H1 (cell line): ENCODE results near the gene PALD1. TPM values are rescaled to one million over a fixed set of nuclear protein-coding genes. Genes with fewer than 3 reads are reported as not detected.

Experiments
- CTCF ChIA-PET: fragments of 300-600 bp; sonication (Branson Sonifier 250); formaldehyde crosslinking; loops from one replicate; lab custom pipeline; 2021; ENCODE audit not compliant: partially characterized antibody; lab: Charles Lee
- POLR2A ChIA-PET: fragments of 300-600 bp; sonication (Branson Sonifier 250); formaldehyde crosslinking; loops from one replicate; lab custom pipeline; 2021; ENCODE audit warnings: inconsistent platforms; ENCODE audit not compliant: partially characterized antibody; lab: Charles Lee
- DNase-seq, 2 experiments: peaks; one replicate each; pipeline versions ENCODE4 v3.0.0 to v3.0.0-alpha.2; 2010 to 2022; ENCODE audit warnings: low spot score in 2 of 2, low read depth in 1 of 2, mixed read lengths in 1 of 2
- FAIRE-seq: peaks from 2 replicates; lab custom pipeline; 2011; peaks lifted over from hg19 to GRCh38; lab: Jason Lieb, UNC
- H2AFZ ChIP-seq: 2 replicates; pipeline ENCODE4 v1.8.1; 2012; ENCODE audit warnings: low read length, inconsistent platforms
- H2AK5ac ChIP-seq: 2 replicates; pipeline ENCODE4 v1.6.1; 2013; ENCODE audit warnings: low read depth, low read length
- H2BK120ac ChIP-seq: replicated peaks from 2 replicates; pipeline ENCODE3; 2013; ENCODE audit warnings: low read depth, low read length, inconsistent platforms
- H2BK12ac ChIP-seq: 2 replicates; pipeline ENCODE4 v1.6.1; 2013; ENCODE audit warnings: low read depth, low read length
- H2BK15ac ChIP-seq: 2 replicates; pipeline ENCODE4 v1.6.1; 2013; ENCODE audit warnings: low read length
- H2BK20ac ChIP-seq: 2 replicates; pipeline ENCODE4 v1.6.1; 2013; ENCODE audit warnings: low read length
- H2BK5ac ChIP-seq: 2 replicates; pipeline ENCODE4 v1.6.1; 2013; ENCODE audit warnings: low read depth, low read length
- H3K14ac ChIP-seq: 2 replicates; pipeline ENCODE4 v1.6.1; 2013; ENCODE audit warnings: inconsistent platforms; ENCODE audit not compliant: insufficient read length
- H3K18ac ChIP-seq: 2 replicates; pipeline ENCODE4 v1.6.1; 2013; ENCODE audit warnings: low read length; ENCODE audit errors: extremely low read depth
- H3K23ac ChIP-seq: 2 replicates; pipeline ENCODE4 v1.6.1; 2013; ENCODE audit warnings: inconsistent platforms; ENCODE audit not compliant: insufficient read length
- H3K23me2 ChIP-seq: 2 replicates; pipeline ENCODE4 v1.6.1; 2013; ENCODE audit warnings: low read depth, low read length
- H3K27ac ChIP-seq: 2 replicates; pipeline ENCODE4 v1.6.1; 2011; ENCODE audit warnings: low read depth, low read length, inconsistent platforms
- H3K27me3 ChIP-seq, 4 experiments: replicated peaks in 1 of 4; 1 replicate in 1 of 4; 2 replicates in 3 of 4; pipeline versions ENCODE4 v1.6.1 to v1.8.1; 2011 to 2013; ENCODE audit warnings: low read length in 3 of 4, mild to moderate bottlenecking in 3 of 4, inconsistent platforms in 2 of 4, mixed read lengths in 2 of 4, moderate library complexity in 1 of 4; ENCODE audit not compliant: control insufficient read depth in 3 of 4, insufficient read depth in 3 of 4; ENCODE audit errors: extremely low read depth in 1 of 4
- H3K36me3 ChIP-seq, 4 experiments: 2 replicates each; pipeline versions ENCODE4 v1.6.1 to v1.8.1; 2011 to 2013; ENCODE audit warnings: mild to moderate bottlenecking in 4 of 4, low read length in 3 of 4, moderate library complexity in 2 of 4, control low read depth in 1 of 4, inconsistent platforms in 1 of 4; ENCODE audit not compliant: insufficient read depth in 4 of 4, control insufficient read depth in 2 of 4
- H3K4ac ChIP-seq: replicated peaks from 2 replicates; pipeline ENCODE3; 2013; ENCODE audit warnings: low read length, low read depth, mixed read lengths, inconsistent platforms; ENCODE audit not compliant: insufficient read length
- H3K4me1 ChIP-seq, 4 experiments: replicated peaks in 1 of 4; 1 replicate in 1 of 4; 2 replicates in 3 of 4; pipeline versions ENCODE4 v1.6.1 to v1.8.1; 2011 to 2013; ENCODE audit warnings: low read length in 3 of 4, inconsistent platforms in 2 of 4, mixed read lengths in 1 of 4; ENCODE audit not compliant: insufficient read depth in 4 of 4, control insufficient read depth in 3 of 4
- H3K4me2 ChIP-seq, 2 experiments: 2 replicates each; pipeline versions ENCODE4 v1.6.1 to v1.8.1; 2011 to 2013; ENCODE audit warnings: low read depth in 2 of 2, low read length in 2 of 2, control low read depth in 1 of 2, inconsistent platforms in 1 of 2, mild to moderate bottlenecking in 1 of 2; ENCODE audit not compliant: insufficient read depth in 1 of 2
- H3K4me3 ChIP-seq, 4 experiments: fragments of 200-600, 300-600 bp in 1 of 4; sonication (generic), shearing (Covaris generic), sonication (Bioruptor Twin) in 1 of 4; 2 replicates each; pipeline versions ENCODE4 v1.5.1 to v1.8.1; 2011 to 2016; ENCODE audit warnings: low read length in 4 of 4, low read depth in 3 of 4, control low read depth in 2 of 4, inconsistent platforms in 2 of 4, mild to moderate bottlenecking in 2 of 4, mixed read lengths in 1 of 4, moderate library complexity in 1 of 4; ENCODE audit not compliant: insufficient read depth in 2 of 4; ENCODE audit errors: extremely low read depth in 1 of 4
- H3K56ac ChIP-seq: replicated peaks from 2 replicates; pipeline ENCODE3; 2013; ENCODE audit warnings: low read depth, mild to moderate bottlenecking, mixed read lengths, low read length, inconsistent platforms; ENCODE audit not compliant: insufficient read length
- H3K79me1 ChIP-seq: 2 replicates; pipeline ENCODE4 v1.6.1; 2013; ENCODE audit warnings: low read depth, low read length, control low read depth
- H3K79me2 ChIP-seq, 2 experiments: 2 replicates each; pipeline versions ENCODE4 v1.6.1 to v1.8.1; 2012 to 2013; ENCODE audit warnings: low read length in 2 of 2, mild to moderate bottlenecking in 2 of 2, inconsistent platforms in 1 of 2; ENCODE audit not compliant: insufficient read depth in 2 of 2, control insufficient read depth in 1 of 2
- H3K9ac ChIP-seq, 4 experiments: replicated peaks in 1 of 4; 1 replicate in 1 of 4; 2 replicates in 3 of 4; pipeline versions ENCODE4 v1.6.1 to v1.8.1; 2011 to 2013; ENCODE audit warnings: low read depth in 3 of 4, low read length in 3 of 4, control low read depth in 2 of 4, mild to moderate bottlenecking in 2 of 4, moderate library complexity in 2 of 4, inconsistent platforms in 1 of 4; ENCODE audit errors: extremely low read depth in 1 of 4
- H3K9me3 ChIP-seq, 2 experiments: 2 replicates each; pipeline versions ENCODE4 v1.6.1 to v1.8.1; 2012 to 2013; ENCODE audit warnings: mild to moderate bottlenecking in 2 of 2, moderate library complexity in 2 of 2, control low read depth in 1 of 2, inconsistent platforms in 1 of 2, low read depth in 1 of 2, low read length in 1 of 2, mixed read lengths in 1 of 2; ENCODE audit not compliant: insufficient read depth in 2 of 2
- H4K20me1 ChIP-seq, 2 experiments: replicated peaks in 1 of 2; 2 replicates each; pipeline versions ENCODE3 to v1.8.1; 2011 to 2013; ENCODE audit warnings: inconsistent platforms in 2 of 2, low read length in 2 of 2, mild to moderate bottlenecking in 1 of 2; ENCODE audit not compliant: insufficient read depth in 2 of 2, control insufficient read depth in 1 of 2
- H4K5ac ChIP-seq: 2 replicates; pipeline ENCODE4 v1.6.1; 2013; ENCODE audit warnings: low read length, low read depth, mixed read lengths, inconsistent platforms; ENCODE audit not compliant: insufficient read length
- H4K8ac ChIP-seq: 2 replicates; pipeline ENCODE4 v1.8.0; 2013; ENCODE audit warnings: mild to moderate bottlenecking, moderate library complexity, low read length, inconsistent platforms; ENCODE audit not compliant: insufficient read depth; ENCODE audit errors: extremely low read depth
- H4K91ac ChIP-seq: replicated peaks from 2 replicates; pipeline ENCODE3; 2013; ENCODE audit warnings: low read length, mixed read lengths, inconsistent platforms; ENCODE audit not compliant: insufficient read length
- POLR2A ChIP-seq, 2 experiments: IDR thresholded peaks; 1 replicate in 1 of 2; 2 replicates in 1 of 2; pipeline ENCODE4 v1.6.1; 2011; ENCODE audit warnings: low read depth in 2 of 2, low read length in 2 of 2, mild to moderate bottlenecking in 2 of 2; ENCODE audit errors: control extremely low read depth in 1 of 2
- TAF7 ChIP-seq: optimal IDR thresholded peaks from 2 replicates; pipeline ENCODE3; 2011; ENCODE audit warnings: low read depth, mild to moderate bottlenecking, inconsistent platforms, low read length, moderate library complexity, borderline replicate concordance
- WGBS, 2 experiments: shearing (Covaris generic) in 1 of 2; methylation state at CpG; one replicate each; pipeline versions ENCODE4 v1.1.6 to v1.1.7; 2013 to 2015; ENCODE audit warnings: low lambda C conversion rate in 2 of 2, mixed read lengths in 2 of 2, inconsistent platforms in 1 of 2, low coverage in 1 of 2, missing lambda C conversion rate in 1 of 2; ENCODE audit not compliant: insufficient replicate concordance in 2 of 2, insufficient coverage in 1 of 2, insufficient read length in 1 of 2; ENCODE audit errors: extremely low coverage in 1 of 2, missing lambda C conversion rate in 1 of 2; 5-methylcytosine and 5-hydroxymethylcytosine counted together
- polyA plus RNA-seq, 7 experiments: library from polyadenylated mRNA; depleted of rRNA in 3 of 7; stranded (reverse) in 5 of 7; unstranded in 2 of 7; fragments of >200 nt in 5 of 7; fragments of 200-250 nt in 2 of 7; gene quantifications; 1 replicate in 5 of 7; 2 replicates in 1 of 7; 4 replicates in 1 of 7; pipeline versions ENCODE4 v1.2.1 to v1.2.3, GENCODE V29; 2011 to 2013; ENCODE audit warnings: missing spikeins in 2 of 7, mixed read lengths in 2 of 7
- total RNA-seq: library from RNA; stranded (reverse); fragmentation: NEBNext Ultra II Directional; extraction: Animal tissue kit (Norgen Biotek cat#: 25700); gene quantifications from 2 replicates; pipeline ENCODE4 v1.2.1, GENCODE V29; 2021

PALD1 gene
- total and polyA plus RNA-seq, 2 of the 8 experiments (the other 6 are each of a cell fraction or from before 2014, with no cell fraction given): 13.3 to 32.8 TPM

GRCh38 chr10:70492786-70493659, 14.5 kb downstream of the PALD1 start:
- peak overlapping the region; percentile 75 for H3K4ac ChIP-seq
- H3K23ac ChIP-seq: no peak overlapping the region
- H3K18ac ChIP-seq: no peak overlapping the region; the same call in 1 of the 2 replicates
- H3K23me2 ChIP-seq: peaks cover 3% of the 10 kb centered on the region; the same call in 1 of the 2 replicates
- H2AFZ ChIP-seq: 0 out of 2 replicates have a peak overlapping the region, but pooled peaks have one; percentile 54
- H3K4me3 ChIP-seq: no peak overlapping the region; a peak in 1 of 8 replicates
- H2BK120ac ChIP-seq: peak overlapping the region; percentile 86
- whole genome bisulfite sequencing, 2 experiments: 86% methylated on average over 10 of the region's 10 CpGs; no CpG with 5 or more reads in 1 of the 2 experiments
- ChIA-PET POLR2A (interaction anchor here (1.0 to 1.9 kb wide), 7 partner anchors 9 to 89 kb away, joined by 3 to 7 read pairs (median 5); partner anchors contain the start of genes EIF4EBP2 and NODAL), CTCF (interaction anchor here (0.8 to 4.2 kb wide), 7 partner anchors 14 to 57 kb away, joined by 3 to 29 read pairs (median 6); partner anchors contain the start of gene PALD1)
- H3K27me3 ChIP-seq: no peaks in the 10 kb centered on the region
- H3K56ac ChIP-seq: no peak overlapping the region
- peak overlapping the region in 1 of 2 experiments; percentile 53; a peak in 1 of 4 replicates for H3K4me2 ChIP-seq
- H3K36me3 ChIP-seq: no peaks in the 10 kb centered on the region
- H2BK12ac ChIP-seq: peak overlapping the region; percentile 86; the same call in 1 of the 2 replicates
- H4K8ac ChIP-seq: peak overlapping the region; percentile 19
- H3K9me3 ChIP-seq: no peaks in the 10 kb centered on the region
- peaks cover 8% of the 10 kb centered on the region for H3K79me1 ChIP-seq
- H4K20me1 ChIP-seq: peaks cover 0 to 8% of the 10 kb centered on the region in 2 experiments
- peak overlapping the region; percentile 6 for H4K5ac ChIP-seq
- no peak overlapping the region; a peak in 1 of 7 replicates for H3K9ac ChIP-seq
- peak overlapping the region; percentile 90 for H2BK15ac ChIP-seq
- H2BK5ac ChIP-seq: peak overlapping the region; percentile 73
- peak overlapping the region; percentile 96 for H2BK20ac ChIP-seq
- H4K91ac ChIP-seq: peak overlapping the region; percentile 77
- no peak overlapping the region for H3K14ac ChIP-seq
- peak overlapping the region; percentile 83; the same call in 1 of the 2 replicates for H2AK5ac ChIP-seq
- no peak for DNase-seq
- no peak overlapping the region for H3K27ac ChIP-seq
- no peak for FAIRE-seq
- TF ChIP-seq TAF7: no peak
- TF ChIP-seq POLR2A (IDR thresholded peaks at IDR 0.05; ENCODE audit: control extremely low read depth in 1 of 2, low read depth in 2 of 2, low read length in 2 of 2): peak in 1 of 2 experiments; percentile 21; a peak in 1 of 3 replicates
- H3K4me1 ChIP-seq: peaks cover 13 to 34% (median 21%) of the 10 kb centered on the region in 4 experiments
- peaks cover 0 to 38% of the 10 kb centered on the region in 2 experiments; a peak in 2 of 4 replicates for H3K79me2 ChIP-seq
